ENCODE measurements around the gene SLAMF9. TPM values are rescaled to one million over a fixed set of nuclear protein-coding genes. Genes with fewer than 3 reads are reported as not detected.
A peak's percentile ranks its signal among the peaks of the same experiment; 100 is the strongest.

Gene SLAMF9
- total and polyA plus RNA-seq, 5 donors from 2014 or later, result not detected

GRCh38 chr1:159935305-159935704 is 18.7 kb downstream of the SLAMF9 start:
- Histone ChIP-seq H3K27ac (ENCODE audit: insufficient read depth, low read length, poor library complexity, severe bottlenecking) (no peak overlapping the region), H3K27me3 (ENCODE audit: control insufficient read depth, insufficient read depth, low read length) (no peaks in the 10 kb centered on the region), H3K4me3 (ENCODE audit: low read depth, low read length) (no peak overlapping the region), H3K9me3 (ENCODE audit: control insufficient read depth in 2 of 2, low read length in 2 of 2) (no peaks in the 10 kb centered on the region), H3K36me3 (ENCODE audit: control insufficient read depth, insufficient read depth, low read length) (no peaks in the 10 kb centered on the region), H3K4me1 (ENCODE audit: control insufficient read depth, insufficient read depth, low read length, poor library complexity, severe bottlenecking) (peaks cover 15% of the 10 kb centered on the region)
- Mint-ChIP-seq H3K27ac (no peak overlapping the region), H3K4me1 (peaks cover 0 to 19% (median 7%) of the 10 kb centered on the region in 4 donors), H3K4me3 (no peak overlapping the region), H3K36me3 (peaks cover 5% of the 10 kb centered on the region), H3K27me3 (peaks cover 14% of the 10 kb centered on the region), H3K9me3 (peaks cover 0 to 2% (median 0%) of the 10 kb centered on the region in 7 donors)
- ATAC-seq (ENCODE audit: low read depth in 2 of 2) (no peak), DNase-seq (no peak)

DNA sequence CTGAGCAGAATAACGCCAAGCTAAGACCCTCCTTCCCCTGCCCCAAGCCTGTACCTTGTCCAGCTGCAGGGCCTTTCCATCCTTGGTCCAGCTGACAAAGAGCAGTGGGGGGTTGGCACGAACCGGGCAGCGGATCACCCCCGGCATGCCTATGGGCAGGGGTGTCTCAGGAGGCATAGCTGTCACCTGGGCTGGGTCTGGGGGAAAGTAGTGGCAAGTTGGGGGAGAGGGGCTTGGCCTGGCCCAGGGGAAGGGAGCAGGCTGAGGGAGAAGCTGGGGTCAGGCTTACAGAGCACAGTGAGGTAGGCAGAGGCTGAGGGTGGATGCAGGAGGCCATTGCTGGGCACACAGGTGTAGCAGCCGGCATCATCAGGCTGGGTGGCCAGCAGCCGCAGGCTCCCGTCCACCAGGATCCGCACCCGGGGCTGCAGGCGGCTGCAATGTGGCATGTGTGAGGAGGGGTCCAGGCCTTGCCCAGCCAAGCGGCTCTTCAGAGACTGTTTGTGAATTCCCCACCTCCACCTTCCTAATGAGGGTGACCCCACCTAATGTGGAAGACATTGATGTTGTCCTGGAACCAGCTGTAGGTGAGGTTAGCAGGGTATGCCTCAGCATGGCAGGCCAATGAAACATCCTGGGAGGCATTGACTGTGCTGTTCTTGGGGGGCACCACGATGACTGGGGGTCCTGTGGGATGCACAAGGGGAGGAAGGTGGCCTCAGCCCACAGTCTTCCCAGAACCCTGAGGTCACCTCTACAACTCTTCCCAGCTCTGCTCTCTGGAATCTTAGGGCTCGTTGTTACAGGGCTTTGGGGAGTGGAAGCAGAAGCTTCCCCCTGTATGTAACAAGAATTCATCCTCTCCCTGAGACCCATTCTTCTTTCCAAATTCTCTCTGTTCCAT is 19.6 kb downstream of the SLAMF9 start:
- H3K36me3 Mint-ChIP-seq, result peaks cover 5% of the 10 kb centered on the region
- H3K4me3 Mint-ChIP-seq, result no peak overlapping the region
- Histone ChIP-seq H3K4me1 (ENCODE audit: control insufficient read depth, insufficient read depth, low read length, poor library complexity, severe bottlenecking) (peaks cover 15% of the 10 kb centered on the region), H3K27me3 (ENCODE audit: control insufficient read depth, insufficient read depth, low read length) (no peaks in the 10 kb centered on the region), H3K36me3 (ENCODE audit: control insufficient read depth, insufficient read depth, low read length) (no peaks in the 10 kb centered on the region), H3K4me3 (ENCODE audit: low read depth, low read length) (no peak overlapping the region), H3K9me3 (ENCODE audit: control insufficient read depth in 2 of 2, low read length in 2 of 2) (no peaks in the 10 kb centered on the region), H3K27ac (ENCODE audit: insufficient read depth, low read length, poor library complexity, severe bottlenecking) (no peak overlapping the region)
- peaks cover 0 to 2% (median 0%) of the 10 kb centered on the region in 7 donors for H3K9me3 Mint-ChIP-seq
- ATAC-seq (ENCODE audit: low read depth in 2 of 2), result no peak
- H3K27ac Mint-ChIP-seq, result no peak overlapping the region
- peaks cover 0 to 19% (median 7%) of the 10 kb centered on the region in 4 donors for H3K4me1 Mint-ChIP-seq
- no peak for DNase-seq
- peaks cover 8% of the 10 kb centered on the region for H3K27me3 Mint-ChIP-seq

GRCh38 chr1:159933347-159933746 is 20.7 kb downstream of the SLAMF9 start:
- Mint-ChIP-seq H3K36me3 (peaks cover 3% of the 10 kb centered on the region), H3K27me3 (no peaks in the 10 kb centered on the region), H3K4me1 (peaks cover 0 to 16% (median 7%) of the 10 kb centered on the region in 4 donors), H3K9me3 (peaks cover 0 to 2% (median 0%) of the 10 kb centered on the region in 7 donors), H3K27ac (no peak overlapping the region), H3K4me3 (no peak overlapping the region)
- Histone ChIP-seq H3K4me3 (ENCODE audit: low read depth, low read length) (no peak overlapping the region), H3K9me3 (ENCODE audit: control insufficient read depth in 2 of 2, low read length in 2 of 2) (no peaks in the 10 kb centered on the region), H3K27ac (ENCODE audit: insufficient read depth, low read length, poor library complexity, severe bottlenecking) (no peak overlapping the region), H3K4me1 (ENCODE audit: control insufficient read depth, insufficient read depth, low read length, poor library complexity, severe bottlenecking) (peaks cover 15% of the 10 kb centered on the region), H3K36me3 (ENCODE audit: control insufficient read depth, insufficient read depth, low read length) (no peaks in the 10 kb centered on the region), H3K27me3 (ENCODE audit: control insufficient read depth, insufficient read depth, low read length) (no peaks in the 10 kb centered on the region)
- no peak for DNase-seq
- ATAC-seq (ENCODE audit: low read depth in 2 of 2), result no peak

DNA sequence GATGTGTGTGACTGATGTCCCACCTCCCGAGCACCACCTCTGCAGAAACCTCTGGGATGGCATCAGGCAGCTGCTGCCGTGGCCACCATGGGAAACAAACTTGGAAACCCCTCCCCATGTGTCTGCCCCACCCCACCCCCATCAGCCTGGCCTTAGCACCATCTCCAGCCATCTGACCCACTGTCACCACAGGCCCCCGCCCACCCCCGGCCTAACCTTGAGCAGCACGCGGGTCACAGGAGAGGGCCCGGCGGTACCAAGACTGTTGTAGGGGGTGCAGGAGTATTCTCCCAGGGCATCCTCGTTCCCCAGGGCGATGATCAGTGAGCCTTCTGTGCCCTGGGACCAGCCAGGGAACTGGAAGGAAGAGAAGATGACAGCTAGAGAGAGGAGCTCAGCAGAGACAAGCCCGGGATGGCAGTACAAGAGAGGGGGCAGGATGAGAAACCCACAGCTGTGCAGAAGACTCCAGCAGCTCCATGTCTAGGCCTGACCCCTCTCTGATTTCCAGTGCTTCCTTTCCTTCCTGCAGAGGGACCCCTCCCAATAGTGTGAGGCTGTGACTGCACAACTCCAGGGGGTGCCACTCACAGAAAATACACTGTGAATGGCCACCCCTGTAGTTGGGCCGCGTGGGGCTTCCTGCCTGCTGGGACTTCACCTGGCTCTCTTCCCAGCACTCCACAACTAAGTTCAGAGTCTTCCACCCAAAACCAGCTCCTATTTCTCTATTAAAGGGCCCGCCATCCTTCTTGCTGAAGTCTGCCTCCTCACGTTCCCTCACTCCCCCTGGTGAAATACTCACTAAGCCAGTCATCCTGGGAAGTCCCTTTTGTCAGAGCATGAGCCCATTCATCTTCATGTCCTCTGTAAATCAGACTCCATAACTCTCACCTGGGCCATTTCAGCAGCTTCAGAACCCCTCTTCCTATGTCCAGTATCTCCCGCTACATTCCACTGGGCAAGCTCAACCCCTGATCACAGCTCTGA is 21.4 kb downstream of the SLAMF9 start:
- Histone ChIP-seq H3K27me3 (ENCODE audit: control insufficient read depth, insufficient read depth, low read length) (no peaks in the 10 kb centered on the region), H3K36me3 (ENCODE audit: control insufficient read depth, insufficient read depth, low read length) (no peaks in the 10 kb centered on the region), H3K4me1 (ENCODE audit: control insufficient read depth, insufficient read depth, low read length, poor library complexity, severe bottlenecking) (peaks cover 15% of the 10 kb centered on the region), H3K27ac (ENCODE audit: insufficient read depth, low read length, poor library complexity, severe bottlenecking) (no peak overlapping the region), H3K9me3 (ENCODE audit: control insufficient read depth in 2 of 2, low read length in 2 of 2) (no peaks in the 10 kb centered on the region), H3K4me3 (ENCODE audit: low read depth, low read length) (no peak overlapping the region)
- Mint-ChIP-seq H3K27me3 (no peaks in the 10 kb centered on the region), H3K4me3 (peak overlapping the region in 1 of 4 donors; percentile 56), H3K36me3 (peaks cover 3% of the 10 kb centered on the region), H3K4me1 (peaks cover 0 to 12% (median 7%) of the 10 kb centered on the region in 4 donors), H3K27ac (peak overlapping the region in 1 of 3 donors; percentile 86), H3K9me3 (peaks cover 0 to 2% (median 0%) of the 10 kb centered on the region in 7 donors)
- ATAC-seq (ENCODE audit: low read depth in 2 of 2), result no peak
- DNase-seq, result no peak

DNA sequence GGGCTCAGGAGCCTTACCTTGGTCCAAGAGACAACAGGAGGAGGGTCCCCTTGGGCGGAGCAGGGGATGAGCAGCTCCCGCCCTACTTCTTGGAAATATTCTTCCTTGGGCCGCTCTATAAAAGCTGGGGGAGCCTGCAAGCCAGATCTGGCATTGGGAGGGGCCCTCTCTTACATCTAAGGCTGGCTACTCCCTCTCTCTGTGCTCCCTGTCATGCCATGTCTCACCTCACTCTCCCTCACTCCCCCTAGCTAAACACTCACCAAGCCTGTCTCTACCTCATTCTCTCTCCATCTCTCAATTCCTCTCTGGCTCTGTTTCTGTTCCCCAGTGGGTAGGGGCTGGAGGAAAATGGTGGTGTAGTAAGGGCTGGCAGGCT is 22.3 kb downstream of the SLAMF9 start:
- H3K4me1 Mint-ChIP-seq, result peaks cover 0 to 7% (median 4%) of the 10 kb centered on the region in 4 donors
- H3K36me3 Mint-ChIP-seq, result peaks cover 3% of the 10 kb centered on the region
- ATAC-seq (ENCODE audit: low read depth in 2 of 2) (no peak), DNase-seq (no peak)
- H3K9me3 Mint-ChIP-seq, result peaks cover 0 to 2% (median 0%) of the 10 kb centered on the region in 7 donors
- no peaks in the 10 kb centered on the region for H3K27me3 ChIP-seq (ENCODE audit: control insufficient read depth, insufficient read depth, low read length)
- H3K4me3 Mint-ChIP-seq, result no peak overlapping the region
- no peak overlapping the region for H3K27ac ChIP-seq (ENCODE audit: insufficient read depth, low read length, poor library complexity, severe bottlenecking)
- no peaks in the 10 kb centered on the region for H3K27me3 Mint-ChIP-seq
- no peak overlapping the region for H3K4me3 ChIP-seq (ENCODE audit: low read depth, low read length)
- H3K36me3 ChIP-seq (ENCODE audit: control insufficient read depth, insufficient read depth, low read length), result no peaks in the 10 kb centered on the region
- no peak overlapping the region for H3K27ac Mint-ChIP-seq
- peaks cover 9% of the 10 kb centered on the region for H3K4me1 ChIP-seq (ENCODE audit: control insufficient read depth, insufficient read depth, low read length, poor library complexity, severe bottlenecking)
- H3K9me3 ChIP-seq (ENCODE audit: control insufficient read depth in 2 of 2, low read length in 2 of 2), result no peaks in the 10 kb centered on the region

GRCh38 chr1:159931101-159931794 is 22.8 kb downstream of the SLAMF9 start:
- ATAC-seq (ENCODE audit: low read depth in 2 of 2), result no peak
- no peak for DNase-seq
- no peak overlapping the region for H3K4me3 ChIP-seq (ENCODE audit: low read depth, low read length)
- H3K27me3 ChIP-seq (ENCODE audit: control insufficient read depth, insufficient read depth, low read length), result no peaks in the 10 kb centered on the region
- Mint-ChIP-seq H3K9me3 (peaks cover 0 to 2% (median 0%) of the 10 kb centered on the region in 7 donors), H3K27me3 (no peaks in the 10 kb centered on the region), H3K4me3 (no peak overlapping the region), H3K27ac (no peak overlapping the region), H3K4me1 (peaks cover 0 to 9% (median 5%) of the 10 kb centered on the region in 4 donors), H3K36me3 (peaks cover 3% of the 10 kb centered on the region)
- H3K4me1 ChIP-seq (ENCODE audit: control insufficient read depth, insufficient read depth, low read length, poor library complexity, severe bottlenecking), result peaks cover 5% of the 10 kb centered on the region
- no peaks in the 10 kb centered on the region for H3K36me3 ChIP-seq (ENCODE audit: control insufficient read depth, insufficient read depth, low read length)
- H3K9me3 ChIP-seq (ENCODE audit: control insufficient read depth in 2 of 2, low read length in 2 of 2), result no peaks in the 10 kb centered on the region
- no peak overlapping the region for H3K27ac ChIP-seq (ENCODE audit: insufficient read depth, low read length, poor library complexity, severe bottlenecking)

- H3K9me3 Mint-ChIP-seq, result peaks cover 0 to 2% (median 0%) of the 10 kb centered on the region in 7 donors
- ATAC-seq (ENCODE audit: low read depth in 2 of 2) (no peak), DNase-seq (no peak)
- H3K27me3 Mint-ChIP-seq, result no peaks in the 10 kb centered on the region
- Histone ChIP-seq H3K36me3 (ENCODE audit: control insufficient read depth, insufficient read depth, low read length) (no peaks in the 10 kb centered on the region), H3K27me3 (ENCODE audit: control insufficient read depth, insufficient read depth, low read length) (no peaks in the 10 kb centered on the region), H3K27ac (ENCODE audit: insufficient read depth, low read length, poor library complexity, severe bottlenecking) (no peak overlapping the region), H3K9me3 (ENCODE audit: control insufficient read depth in 2 of 2, low read length in 2 of 2) (no peaks in the 10 kb centered on the region), H3K4me1 (ENCODE audit: control insufficient read depth, insufficient read depth, low read length, poor library complexity, severe bottlenecking) (peaks cover 8% of the 10 kb centered on the region), H3K4me3 (ENCODE audit: low read depth, low read length) (no peak overlapping the region)
- peaks cover 3% of the 10 kb centered on the region for H3K36me3 Mint-ChIP-seq
- H3K27ac Mint-ChIP-seq, result no peak overlapping the region
- H3K4me3 Mint-ChIP-seq, result no peak overlapping the region
- peaks cover 0 to 13% (median 8%) of the 10 kb centered on the region in 4 donors for H3K4me1 Mint-ChIP-seq
These were observed 23.4 kb downstream of the SLAMF9 start for GRCh38 chr1:159930634-159931033.
